HCT116 (cell line): Measurements from ENCODE around the gene ZFYVE27. TPM values are rescaled to one million over a fixed set of nuclear protein-coding genes. Genes with fewer than 3 reads are reported as not detected.

Experiments
- ATAC-seq: fragments of 200-7000 bp; cut with Tn5 transposase; 2 replicates; pipeline ENCODE4 v1.9.1; 2020; ENCODE audit warnings: mild to moderate bottlenecking, moderate library complexity
- BruUV-seq: library from RNA; stranded (reverse); fragments of 400-500 nt; replicated peaks from 2 replicates; lab custom pipeline; 2021; lab: Mats Ljungman, UMichigan
- CTCF ChIA-PET: fragments of 300-600 bp; sonication (Branson Sonifier 250); formaldehyde crosslinking; loops from one replicate; lab custom pipeline; 2021; ENCODE audit warnings: antibody characterized with exemption; lab: Charles Lee
- POLR2A ChIA-PET: fragments of 300-600, 350-600 bp; sonication (Branson Sonifier 250); formaldehyde crosslinking; loops from one replicate; lab custom pipeline; 2021; ENCODE audit warnings: antibody characterized with exemption; lab: Charles Lee
- RAD21 ChIA-PET, 2 experiments: fragments of 300-600 bp; sonication (Branson Sonifier 250); formaldehyde crosslinking; loops; one replicate each; lab custom pipeline; 2023; ENCODE audit warnings: low total read pairs in 2 of 2; ENCODE audit not compliant: uncharacterized antibody in 2 of 2, unreplicated experiment in 2 of 2, low non-redundant PET in 1 of 2; lab: Charles Lee
- DNase-seq: peaks from one replicate; pipeline ENCODE4 v3.0.0-alpha.2; 2010; ENCODE audit warnings: low read depth, low spot score
- H2AFZ ChIP-seq: fragments of 200-600 bp; shearing (Covaris generic), sonication (generic); 2 replicates; pipeline ENCODE4 v1.6.1; 2017; ENCODE audit warnings: low read depth, mixed run types, mixed read lengths, antibody characterized with exemption, low read length; ENCODE audit not compliant: poor library complexity, severe bottlenecking
- H3K27ac ChIP-seq: 2 replicates; pipeline ENCODE4 v1.5.1; 2012; ENCODE audit warnings: low read depth, low read length
- H3K27me3 ChIP-seq: fragments of 200-600 bp; sonication (generic); 2 replicates; pipeline ENCODE4 v1.6.1; 2016; ENCODE audit warnings: mixed run types, low read length, mixed read lengths; ENCODE audit not compliant: insufficient read depth
- H3K36me3 ChIP-seq, 2 experiments: fragments of 200-500 bp in 1 of 2; fragments of 200-600 bp in 1 of 2; sonication (Bioruptor generic) in 1 of 2; sonication (generic) in 1 of 2; 2 replicates each; pipeline versions ENCODE4 v1.5.1 to v1.6.1; 2014 to 2016; ENCODE audit warnings: low read length in 2 of 2, inconsistent platforms in 1 of 2, mixed read lengths in 1 of 2, mixed run types in 1 of 2; ENCODE audit not compliant: insufficient read depth in 2 of 2, control insufficient read depth in 1 of 2
- H3K4me1 ChIP-seq, 2 experiments: fragments of 200-600 bp in 1 of 2; sonication (generic) in 1 of 2; 2 replicates each; pipeline versions ENCODE4 v1.5.1 to v1.6.1; 2012 to 2017; ENCODE audit warnings: low read length in 2 of 2, inconsistent platforms in 1 of 2, mild to moderate bottlenecking in 1 of 2, mixed read lengths in 1 of 2, mixed run types in 1 of 2, moderate library complexity in 1 of 2; ENCODE audit not compliant: insufficient read depth in 2 of 2, control insufficient read depth in 1 of 2
- H3K4me2 ChIP-seq: fragments of 200-600 bp; sonication (generic); 2 replicates; pipeline ENCODE4 v1.6.1; 2017; ENCODE audit warnings: mixed run types, low read length, mixed read lengths
- H3K4me3 ChIP-seq, 2 experiments: fragments of 200-600 bp in 1 of 2; sonication (generic) in 1 of 2; replicated peaks in 1 of 2; 2 replicates each; pipeline ENCODE4 v1.5.1; 2011 to 2016; ENCODE audit warnings: low read length in 2 of 2, control low read depth in 1 of 2, low read depth in 1 of 2, mild to moderate bottlenecking in 1 of 2, mixed read lengths in 1 of 2, mixed run types in 1 of 2
- H3K79me2 ChIP-seq: fragments of 200-600 bp; sonication (generic); 2 replicates; pipeline ENCODE4 v1.6.1; 2017; ENCODE audit warnings: mild to moderate bottlenecking, mixed run types, low read length, moderate library complexity, mixed read lengths; ENCODE audit not compliant: insufficient read depth
- H3K9ac ChIP-seq: fragments of 200-600 bp; sonication (generic); 2 replicates; pipeline ENCODE4 v1.6.1; 2016; ENCODE audit warnings: low read length, mixed read lengths
- H3K9me2 ChIP-seq: fragments of 200-600 bp; sonication (generic), shearing (Covaris generic); 2 replicates; pipeline ENCODE4 v1.6.1; 2017; ENCODE audit warnings: mixed run types, mild to moderate bottlenecking, moderate library complexity; ENCODE audit not compliant: insufficient read depth
- H3K9me3 ChIP-seq, 2 experiments: fragments of 200-500 bp in 1 of 2; fragments of 200-600 bp in 1 of 2; sonication (Bioruptor generic) in 1 of 2; sonication (generic) in 1 of 2; 2 replicates each; pipeline ENCODE4 v1.6.1; 2014 to 2017; ENCODE audit warnings: low read length in 2 of 2, mixed read lengths in 2 of 2, inconsistent platforms in 1 of 2, low read depth in 1 of 2, mild to moderate bottlenecking in 1 of 2, mixed run types in 1 of 2, moderate library complexity in 1 of 2; ENCODE audit not compliant: control insufficient read depth in 1 of 2, insufficient read depth in 1 of 2
- H4K20me1 ChIP-seq: fragments of 200-600 bp; sonication (generic), shearing (Covaris generic); 2 replicates; pipeline ENCODE4 v1.6.1; 2017; ENCODE audit warnings: mixed run types, mild to moderate bottlenecking, moderate library complexity; ENCODE audit not compliant: insufficient read depth
- ATF3 ChIP-seq: IDR thresholded peaks from 2 replicates; pipeline ENCODE4 v1.6.1; 2012
- CBX3 ChIP-seq: IDR thresholded peaks from 2 replicates; pipeline ENCODE4 v1.6.1; 2012; ENCODE audit warnings: low read depth
- ELF1 ChIP-seq: IDR thresholded peaks from 2 replicates; pipeline ENCODE4 v1.6.1; 2012; ENCODE audit warnings: low read depth, borderline replicate concordance
- MAX ChIP-seq: IDR thresholded peaks from 2 replicates; pipeline ENCODE4 v1.6.1; 2012
- POLR2A ChIP-seq: IDR thresholded peaks from 2 replicates; pipeline ENCODE4 v1.7.0; 2011; ENCODE audit warnings: borderline replicate concordance; ENCODE audit not compliant: insufficient read depth, insufficient read length; ENCODE audit errors: extremely low read depth
- SP1 ChIP-seq: IDR thresholded peaks from 2 replicates; pipeline ENCODE4 v1.6.1; 2012; ENCODE audit warnings: low read depth
- YY1 ChIP-seq: IDR thresholded peaks from 2 replicates; pipeline ENCODE4 v1.6.1; 2011; ENCODE audit warnings: low read length, low read depth, moderate library complexity, mild to moderate bottlenecking; ENCODE audit not compliant: insufficient replicate concordance; ENCODE audit errors: extremely low read depth
- ZFX ChIP-seq: fragments of 450-650 bp; IDR thresholded peaks from 2 replicates; pipeline ENCODE4 v1.6.1; 2017
- ZNF274 ChIP-seq: fragments of 200-500 bp; sonication (Bioruptor generic); IDR thresholded peaks from 2 replicates; pipeline ENCODE4 v1.6.1; 2014; ENCODE audit warnings: mild to moderate bottlenecking, low read depth, low read length, inconsistent platforms
- intact Hi-C: fragments of 100-400 bp; cut with micrococcal nuclease; formaldehyde crosslinking; loops from 2 replicates; pipeline ENCODE4 v1.10.0; 2022
- total RNA-seq: library from RNA; stranded (reverse); gene quantifications from one replicate; pipeline ENCODE4 v1.2.1, GENCODE V29; 2021; ENCODE audit not compliant: unreplicated experiment
- TF ChIP-seq, protein P1 (sequence below): IDR thresholded peaks from 2 replicates; pipeline ENCODE4 v1.6.1; 2012; ENCODE audit warnings: low read depth
- TF ChIP-seq, protein P2 (sequence below): IDR thresholded peaks from 2 replicates; pipeline ENCODE4 v1.6.1; 2011; ENCODE audit warnings: mild to moderate bottlenecking, low read length, moderate library complexity; ENCODE audit not compliant: insufficient replicate concordance; ENCODE audit errors: extremely low read depth
- TF ChIP-seq, protein P3 (sequence below), 3 experiments: fragments of 200-600 bp in 1 of 3; sonication (generic) in 1 of 3; IDR thresholded peaks in 2 of 3; conservative IDR thresholded peaks in 1 of 3; 2 replicates each; pipeline ENCODE4 v1.5.1; 2012 to 2017; ENCODE audit warnings: low read depth in 2 of 3, low read length in 2 of 3, antibody characterized with exemption in 1 of 3, borderline replicate concordance in 1 of 3, control low read depth in 1 of 3, mild to moderate bottlenecking in 1 of 3, mixed read lengths in 1 of 3, mixed run types in 1 of 3, moderate library complexity in 1 of 3; ENCODE audit not compliant: insufficient read depth in 1 of 3

ZFYVE27 gene
- total RNA-seq, 1 experiment from 2014 or later = 28.4 TPM

DNA sequence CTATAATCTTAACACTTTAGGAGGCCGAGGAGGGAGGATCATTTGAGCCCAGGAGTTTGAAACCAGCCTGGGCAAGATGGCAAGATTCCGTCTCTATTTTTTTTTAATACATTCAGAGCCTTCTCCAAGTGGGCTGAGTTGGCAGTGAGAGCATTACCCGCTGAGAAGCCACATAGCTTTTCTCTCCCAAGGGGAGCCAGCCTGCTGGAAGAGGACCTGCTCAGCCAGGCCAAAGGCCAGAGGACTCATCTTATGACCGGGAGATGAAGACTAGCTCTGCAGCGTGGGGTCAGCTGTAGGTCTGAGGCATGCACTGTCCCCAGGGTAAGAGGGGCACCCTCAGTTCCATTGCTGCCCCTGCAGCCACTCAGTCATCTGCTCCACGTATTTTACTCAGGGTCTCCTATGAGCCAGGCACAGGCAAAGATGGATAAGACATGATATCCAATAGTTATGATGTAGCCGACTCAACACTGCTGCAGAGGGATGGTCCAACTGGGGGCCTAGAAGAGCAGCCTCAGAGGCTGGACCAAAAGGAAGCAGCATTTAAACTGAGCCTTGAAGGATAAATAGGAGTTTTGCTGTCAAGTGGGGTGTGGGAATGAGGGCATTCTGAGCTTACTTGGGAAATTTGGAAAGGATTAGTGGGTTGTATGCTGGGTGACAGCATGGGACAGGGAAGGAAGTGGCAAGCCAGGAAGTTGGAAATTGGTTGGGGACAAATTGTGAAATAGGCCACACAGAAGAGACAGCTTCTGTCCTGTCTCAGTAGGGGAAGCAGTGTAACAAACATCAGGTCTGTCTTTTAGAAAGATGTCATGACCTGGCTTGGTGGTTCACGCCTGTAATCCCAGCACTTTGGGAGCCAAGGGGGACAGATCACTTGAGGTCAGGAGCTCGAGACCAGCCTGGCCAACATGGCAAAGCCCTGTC, 25.0 kb upstream of the ZFYVE27 start:
- Histone ChIP-seq H3K9ac (no peak overlapping the region), H3K36me3 (no peaks in the 10 kb centered on the region), H4K20me1 (no peaks in the 10 kb centered on the region), H3K79me2 (peaks cover 26% of the 10 kb centered on the region; the same call in 1 of the 2 replicates), H3K4me1 (peaks cover 19 to 34% of the 10 kb centered on the region in 2 experiments)
- no peak for ATAC-seq
- no TSS peak for BruUV-seq
- RAD21 ChIA-PET = no interaction called here
- TF ChIP-seq ELF1 = no peak
- TF ChIP-seq YY1 = no peak
- no peak for TF ChIP-seq SP1
- TF ChIP-seq CBX3 = no peak
- TF ChIP-seq, protein P1, sequence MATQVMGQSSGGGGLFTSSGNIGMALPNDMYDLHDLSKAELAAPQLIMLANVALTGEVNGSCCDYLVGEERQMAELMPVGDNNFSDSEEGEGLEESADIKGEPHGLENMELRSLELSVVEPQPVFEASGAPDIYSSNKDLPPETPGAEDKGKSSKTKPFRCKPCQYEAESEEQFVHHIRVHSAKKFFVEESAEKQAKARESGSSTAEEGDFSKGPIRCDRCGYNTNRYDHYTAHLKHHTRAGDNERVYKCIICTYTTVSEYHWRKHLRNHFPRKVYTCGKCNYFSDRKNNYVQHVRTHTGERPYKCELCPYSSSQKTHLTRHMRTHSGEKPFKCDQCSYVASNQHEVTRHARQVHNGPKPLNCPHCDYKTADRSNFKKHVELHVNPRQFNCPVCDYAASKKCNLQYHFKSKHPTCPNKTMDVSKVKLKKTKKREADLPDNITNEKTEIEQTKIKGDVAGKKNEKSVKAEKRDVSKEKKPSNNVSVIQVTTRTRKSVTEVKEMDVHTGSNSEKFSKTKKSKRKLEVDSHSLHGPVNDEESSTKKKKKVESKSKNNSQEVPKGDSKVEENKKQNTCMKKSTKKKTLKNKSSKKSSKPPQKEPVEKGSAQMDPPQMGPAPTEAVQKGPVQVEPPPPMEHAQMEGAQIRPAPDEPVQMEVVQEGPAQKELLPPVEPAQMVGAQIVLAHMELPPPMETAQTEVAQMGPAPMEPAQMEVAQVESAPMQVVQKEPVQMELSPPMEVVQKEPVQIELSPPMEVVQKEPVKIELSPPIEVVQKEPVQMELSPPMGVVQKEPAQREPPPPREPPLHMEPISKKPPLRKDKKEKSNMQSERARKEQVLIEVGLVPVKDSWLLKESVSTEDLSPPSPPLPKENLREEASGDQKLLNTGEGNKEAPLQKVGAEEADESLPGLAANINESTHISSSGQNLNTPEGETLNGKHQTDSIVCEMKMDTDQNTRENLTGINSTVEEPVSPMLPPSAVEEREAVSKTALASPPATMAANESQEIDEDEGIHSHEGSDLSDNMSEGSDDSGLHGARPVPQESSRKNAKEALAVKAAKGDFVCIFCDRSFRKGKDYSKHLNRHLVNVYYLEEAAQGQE = no peak
- TF ChIP-seq ZNF274 = no peak
- no peak for TF ChIP-seq ZFX
- no peak for TF ChIP-seq POLR2A
- no peak for TF ChIP-seq MAX
- TF ChIP-seq ATF3 = no peak
- TF ChIP-seq, protein P2, sequence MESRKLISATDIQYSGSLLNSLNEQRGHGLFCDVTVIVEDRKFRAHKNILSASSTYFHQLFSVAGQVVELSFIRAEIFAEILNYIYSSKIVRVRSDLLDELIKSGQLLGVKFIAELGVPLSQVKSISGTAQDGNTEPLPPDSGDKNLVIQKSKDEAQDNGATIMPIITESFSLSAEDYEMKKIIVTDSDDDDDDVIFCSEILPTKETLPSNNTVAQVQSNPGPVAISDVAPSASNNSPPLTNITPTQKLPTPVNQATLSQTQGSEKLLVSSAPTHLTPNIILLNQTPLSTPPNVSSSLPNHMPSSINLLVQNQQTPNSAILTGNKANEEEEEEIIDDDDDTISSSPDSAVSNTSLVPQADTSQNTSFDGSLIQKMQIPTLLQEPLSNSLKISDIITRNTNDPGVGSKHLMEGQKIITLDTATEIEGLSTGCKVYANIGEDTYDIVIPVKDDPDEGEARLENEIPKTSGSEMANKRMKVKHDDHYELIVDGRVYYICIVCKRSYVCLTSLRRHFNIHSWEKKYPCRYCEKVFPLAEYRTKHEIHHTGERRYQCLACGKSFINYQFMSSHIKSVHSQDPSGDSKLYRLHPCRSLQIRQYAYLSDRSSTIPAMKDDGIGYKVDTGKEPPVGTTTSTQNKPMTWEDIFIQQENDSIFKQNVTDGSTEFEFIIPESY = no peak
- TF ChIP-seq, protein P3, sequence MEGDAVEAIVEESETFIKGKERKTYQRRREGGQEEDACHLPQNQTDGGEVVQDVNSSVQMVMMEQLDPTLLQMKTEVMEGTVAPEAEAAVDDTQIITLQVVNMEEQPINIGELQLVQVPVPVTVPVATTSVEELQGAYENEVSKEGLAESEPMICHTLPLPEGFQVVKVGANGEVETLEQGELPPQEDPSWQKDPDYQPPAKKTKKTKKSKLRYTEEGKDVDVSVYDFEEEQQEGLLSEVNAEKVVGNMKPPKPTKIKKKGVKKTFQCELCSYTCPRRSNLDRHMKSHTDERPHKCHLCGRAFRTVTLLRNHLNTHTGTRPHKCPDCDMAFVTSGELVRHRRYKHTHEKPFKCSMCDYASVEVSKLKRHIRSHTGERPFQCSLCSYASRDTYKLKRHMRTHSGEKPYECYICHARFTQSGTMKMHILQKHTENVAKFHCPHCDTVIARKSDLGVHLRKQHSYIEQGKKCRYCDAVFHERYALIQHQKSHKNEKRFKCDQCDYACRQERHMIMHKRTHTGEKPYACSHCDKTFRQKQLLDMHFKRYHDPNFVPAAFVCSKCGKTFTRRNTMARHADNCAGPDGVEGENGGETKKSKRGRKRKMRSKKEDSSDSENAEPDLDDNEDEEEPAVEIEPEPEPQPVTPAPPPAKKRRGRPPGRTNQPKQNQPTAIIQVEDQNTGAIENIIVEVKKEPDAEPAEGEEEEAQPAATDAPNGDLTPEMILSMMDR (IDR thresholded peaks at IDR 0.05 in 2 of 3, conservative IDR thresholded peaks at IDR 0.05 in 1 of 3; ENCODE audit: borderline replicate concordance in 1 of 3, insufficient read depth in 1 of 3, low read depth in 2 of 3, low read length in 2 of 3) = no peak
- TF ChIP-seq, all 23 proteins: peak for 0
- Histone ChIP-seq H3K27me3 (no peaks in the 10 kb centered on the region), H3K27ac (no peak overlapping the region), H3K4me2 (no peak overlapping the region), H3K9me3 (no peaks in the 10 kb centered on the region), H3K9me2 (no peaks in the 10 kb centered on the region), H2AFZ (no peak overlapping the region), H3K4me3 (no peak overlapping the region)
- no peak for DNase-seq
- intact Hi-C loops = no loop called here
- POLR2A ChIA-PET = interaction anchor here (1.7 kb wide), 1 partner anchor 25 kb away, joined by 7 read pairs; the partner anchor contains the start of gene ZFYVE27
- CTCF ChIA-PET = interaction anchor here (1.6 to 1.9 kb wide), 2 partner anchors 10 to 35 kb away, joined by 6 to 10 read pairs; no protein-coding TSS in a partner anchor
